Spleen (tissue), 11 donors: Measurements from ENCODE around the gene LRRC40. TPM values are rescaled to one million over a fixed set of nuclear protein-coding genes. Genes with fewer than 3 reads are reported as not detected.

Experiments used
- DNase-seq: peaks from one replicate; pipeline ENCODE4 v3.0.0-alpha.2; 2020
- H3K27ac ChIP-seq, 8 donors: fragments of 200-600 bp; sonication (generic) in 7 of 8; 1 replicate in 4 of 8; 2 replicates in 4 of 8; pipeline versions ENCODE4 v1.5.0 to v1.8.0; 2016 to 2021; ENCODE audit warnings: inconsistent platforms in 4 of 8, mild to moderate bottlenecking in 4 of 8, moderate library complexity in 1 of 8
- H3K27me3 ChIP-seq, 7 donors: fragments of 200-600 bp; sonication (generic) in 6 of 7; replicated peaks in 1 of 7; 1 replicate in 4 of 7; 2 replicates in 3 of 7; pipeline versions ENCODE4 v1.5.0 to v1.8.0; 2016 to 2021; ENCODE audit warnings: inconsistent platforms in 3 of 7, mild to moderate bottlenecking in 1 of 7
- H3K36me3 ChIP-seq, 6 donors: fragments of 200-600 bp; sonication (generic) in 5 of 6; 1 replicate in 4 of 6; 2 replicates in 2 of 6; pipeline versions ENCODE4 v1.5.0 to v1.8.0; 2016 to 2021; ENCODE audit warnings: inconsistent platforms in 2 of 6
- H3K4me1 ChIP-seq, 6 donors: fragments of 200-600 bp; sonication (generic) in 5 of 6; 1 replicate in 3 of 6; 2 replicates in 3 of 6; pipeline versions ENCODE4 v1.5.0 to v1.8.0; 2016 to 2021; ENCODE audit warnings: inconsistent platforms in 3 of 6
- H3K4me3 ChIP-seq, 8 donors: fragments of 200-600 bp; sonication (generic) in 7 of 8; 1 replicate in 4 of 8; 2 replicates in 4 of 8; pipeline versions ENCODE4 v1.5.0 to v1.8.0; 2016 to 2021; ENCODE audit warnings: inconsistent platforms in 4 of 8, mild to moderate bottlenecking in 4 of 8, moderate library complexity in 2 of 8
- H3K9me3 ChIP-seq, 8 donors: fragments of 200-600 bp; sonication (generic) in 7 of 8; 1 replicate in 4 of 8; 2 replicates in 4 of 8; pipeline versions ENCODE4 v1.5.0 to v1.8.0; 2016 to 2021; ENCODE audit warnings: inconsistent platforms in 4 of 8
- CTCF ChIP-seq, 11 experiments: fragments of 200-600 bp in 7 of 11; fragments of 450-650 bp in 4 of 11; sonication (generic) in 4 of 11; IDR thresholded peaks in 8 of 11; conservative IDR thresholded peaks in 3 of 11; 1 replicate in 7 of 11; 2 replicates in 4 of 11; pipeline versions ENCODE4 v1.4.0 to v1.8.0; 2016 to 2021; ENCODE audit warnings: antibody characterized with exemption in 11 of 11, inconsistent platforms in 4 of 11, mild to moderate bottlenecking in 1 of 11
- POLR2A ChIP-seq, 3 donors: fragments of 450-650 bp; IDR thresholded peaks; one replicate each; pipeline ENCODE4 v1.5.1; 2017; ENCODE audit warnings: antibody characterized with exemption in 3 of 3, mild to moderate bottlenecking in 1 of 3
- POLR2AphosphoS5 ChIP-seq, 3 donors: sonication (generic); formaldehyde crosslinking; IDR thresholded peaks; one replicate each; pipeline ENCODE4 v1.5.1; 2017; ENCODE audit warnings: antibody characterized with exemption in 3 of 3
- WGBS, 5 donors: extraction: QIAGEN DNeasy Blood & Tissue Kit in 3 of 5; methylation state at CpG; one replicate each; pipeline versions ENCODE4 v1.1.5 to v1.1.7; 2013 to 2018; 5-methylcytosine and 5-hydroxymethylcytosine counted together
- intact Hi-C: fragments of 100-400 bp; cut with DNase I; formaldehyde crosslinking; loops from one replicate; pipeline ENCODE4 v1.15.0; 2023; ENCODE audit warnings: low total_unique reads
- polyA plus RNA-seq, 3 donors: library from polyadenylated mRNA; stranded (reverse); fragments of 200-250 nt; gene quantifications; one replicate each; pipeline ENCODE4 v1.2.1, GENCODE V29; 2013
- total RNA-seq, 7 donors: library from RNA; depleted of rRNA in 3 of 7; stranded (reverse); fragments of >200 nt in 3 of 7; fragmentation: NEBNext Ultra II Directional in 4 of 7; extraction: Animal tissue kit (Norgen Biotek cat#: 25700) in 4 of 7; gene quantifications; one replicate each; pipeline versions ENCODE4 v1.1.0 to v1.2.1, GENCODE V29; 2016 to 2021
- donor health status: healthy with polysubstance abuse.
- donor health status: DM: no; HTN: no; CAD: no; lungs with moderate emphysema.
- donor health status: DM: no; HTN: no; CAD: no.
- donor health status: Bipolar disorder and iron deficiency.
- donor health status: healthy.
- donor health status: DM: no; HTN: no; CAD: no.
- donor health status: DM: yes; HTN: yes; CAD: no.

The LRRC40 gene
- total and polyA plus RNA-seq, 10 donors = 9.0 to 18.4 (median 12.0) TPM

GRCh38 chr1:70168283-70168682 lies 37.1 kb downstream of the LRRC40 start:
- no peak for TF ChIP-seq CTCF (IDR thresholded peaks at IDR 0.05 in 8 of 11, conservative IDR thresholded peaks at IDR 0.05 in 3 of 11)
- no peak for TF ChIP-seq POLR2AphosphoS5 (IDR thresholded peaks at IDR 0.05)
- TF ChIP-seq POLR2A (IDR thresholded peaks at IDR 0.05) = no peak
- Histone ChIP-seq H3K9me3 (no peaks in the 10 kb centered on the region), H3K27me3 (no peaks in the 10 kb centered on the region), H3K27ac (no peak overlapping the region), H3K4me3 (no peak overlapping the region), H3K36me3 (peaks cover 0 to 65% (median 7%) of the 10 kb centered on the region in 6 donors), H3K4me1 (no peaks in the 10 kb centered on the region)
- no peak for DNase-seq
- intact Hi-C loops = no loop called here

GRCh38 chr1:70164350-70164749 lies 41.0 kb downstream of the LRRC40 start:
- WGBS, 5 donors = 90 to 94% (median 94%) methylated on average over 4 of the region's 4 CpGs
- H3K36me3 ChIP-seq = peaks cover 0 to 65% (median 14%) of the 10 kb centered on the region in 6 donors
- intact Hi-C loops = no loop called here
- H3K27me3 ChIP-seq = no peaks in the 10 kb centered on the region
- no peak overlapping the region for H3K4me3 ChIP-seq
- TF ChIP-seq CTCF (IDR thresholded peaks at IDR 0.05 in 8 of 11, conservative IDR thresholded peaks at IDR 0.05 in 3 of 11) = no peak
- TF ChIP-seq POLR2A (IDR thresholded peaks at IDR 0.05) = no peak
- TF ChIP-seq POLR2AphosphoS5 (IDR thresholded peaks at IDR 0.05) = no peak
- H3K27ac ChIP-seq = no peak overlapping the region
- no peaks in the 10 kb centered on the region for H3K4me1 ChIP-seq
- H3K9me3 ChIP-seq = no peaks in the 10 kb centered on the region
- DNase-seq = no peak

- Histone ChIP-seq H3K27me3 (no peaks in the 10 kb centered on the region), H3K9me3 (no peaks in the 10 kb centered on the region), H3K27ac (no peak overlapping the region), H3K4me3 (no peak overlapping the region), H3K4me1 (no peaks in the 10 kb centered on the region), H3K36me3 (peaks cover 0 to 75% (median 13%) of the 10 kb centered on the region in 6 donors)
- 94 to 98% (median 96%) methylated on average over 5 of the region's 5 CpGs for WGBS, 5 donors
- intact Hi-C loops = no loop called here
- no peak for DNase-seq
- no peak for TF ChIP-seq POLR2AphosphoS5 (IDR thresholded peaks at IDR 0.05)
- no peak for TF ChIP-seq CTCF (IDR thresholded peaks at IDR 0.05 in 8 of 11, conservative IDR thresholded peaks at IDR 0.05 in 3 of 11)
- TF ChIP-seq POLR2A (IDR thresholded peaks at IDR 0.05) = no peak
Measured at GRCh38 chr1:70156529-70157120, 48.8 kb downstream of the LRRC40 start.

GRCh38 chr1:70153739-70154138 lies 51.6 kb downstream of the LRRC40 start:
- H3K4me3 ChIP-seq = no peak overlapping the region
- intact Hi-C loops = no loop called here
- H3K9me3 ChIP-seq = no peaks in the 10 kb centered on the region
- no peak overlapping the region for H3K27ac ChIP-seq
- peaks cover 0 to 88% (median 14%) of the 10 kb centered on the region in 6 donors for H3K36me3 ChIP-seq
- TF ChIP-seq POLR2A (IDR thresholded peaks at IDR 0.05) (no peak), POLR2AphosphoS5 (IDR thresholded peaks at IDR 0.05) (no peak), CTCF (IDR thresholded peaks at IDR 0.05 in 8 of 11, conservative IDR thresholded peaks at IDR 0.05 in 3 of 11) (no peak)
- H3K27me3 ChIP-seq = no peaks in the 10 kb centered on the region
- H3K4me1 ChIP-seq = no peaks in the 10 kb centered on the region
- 90 to 100% (median 97%) methylated on average over 3 of the region's 3 CpGs for WGBS, 5 donors
- DNase-seq = no peak
